ENCODE measurements around the gene CLEC2D.
"Not testable (repeated sequence)": the region's sequence is repeated elsewhere in the genome, so short reads cannot be mapped to it uniquely, and the experiment has no call there.

CLEC2D gene

DNA sequence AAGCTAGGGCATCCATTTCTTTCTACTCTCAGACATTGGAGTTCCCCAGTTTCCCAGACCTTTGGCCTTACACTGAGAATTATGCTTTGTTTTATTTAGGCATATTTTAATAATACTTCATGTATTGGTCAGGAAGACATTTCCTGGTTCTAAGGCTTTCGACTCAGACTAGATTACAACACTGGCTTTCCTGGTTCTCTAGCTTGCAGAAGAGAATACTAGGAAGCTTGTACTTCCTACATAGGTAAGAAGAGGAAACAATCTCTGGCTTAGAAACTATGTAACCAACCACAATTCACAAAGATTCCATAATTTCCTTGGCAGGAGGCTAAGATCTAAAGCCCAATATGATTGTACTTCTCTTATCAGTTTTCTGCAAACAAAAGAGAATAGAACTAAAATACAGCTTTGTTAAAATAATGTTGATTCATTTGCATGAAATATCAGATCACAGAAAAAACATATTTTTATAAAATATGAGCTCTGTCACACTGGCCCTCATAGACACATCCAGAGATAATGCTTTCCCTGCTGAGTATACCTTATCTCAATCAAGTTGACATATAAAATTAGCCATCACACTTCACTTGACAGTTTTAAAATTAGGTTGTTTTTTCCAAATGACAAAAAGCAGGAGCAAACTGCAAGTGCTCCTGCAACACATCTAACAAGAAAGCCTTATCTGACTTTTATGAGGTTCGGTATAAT is 30.5 kb downstream of the CLEC2D start:
- DNase-seq (ENCODE audit: low read depth, low spot score) = no peak

DNA sequence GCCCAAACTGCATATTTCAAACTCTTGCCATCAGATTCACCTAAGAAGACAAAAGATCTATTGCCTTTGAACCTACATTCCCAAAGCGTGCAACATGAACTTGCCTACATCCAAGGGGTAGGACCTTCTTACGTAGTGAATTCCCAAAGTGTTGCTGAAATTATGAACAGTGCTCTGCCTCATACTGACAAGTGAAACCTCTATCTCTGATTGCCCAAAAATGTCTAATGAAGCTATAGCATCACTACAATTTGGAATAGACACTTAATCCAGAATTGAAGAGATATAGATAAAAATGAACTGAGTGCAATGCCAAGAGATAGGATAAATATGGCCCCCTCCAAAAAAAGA is 31.1 kb downstream of the CLEC2D start:
- no peak for DNase-seq (ENCODE audit: low read depth, low spot score)

DNA sequence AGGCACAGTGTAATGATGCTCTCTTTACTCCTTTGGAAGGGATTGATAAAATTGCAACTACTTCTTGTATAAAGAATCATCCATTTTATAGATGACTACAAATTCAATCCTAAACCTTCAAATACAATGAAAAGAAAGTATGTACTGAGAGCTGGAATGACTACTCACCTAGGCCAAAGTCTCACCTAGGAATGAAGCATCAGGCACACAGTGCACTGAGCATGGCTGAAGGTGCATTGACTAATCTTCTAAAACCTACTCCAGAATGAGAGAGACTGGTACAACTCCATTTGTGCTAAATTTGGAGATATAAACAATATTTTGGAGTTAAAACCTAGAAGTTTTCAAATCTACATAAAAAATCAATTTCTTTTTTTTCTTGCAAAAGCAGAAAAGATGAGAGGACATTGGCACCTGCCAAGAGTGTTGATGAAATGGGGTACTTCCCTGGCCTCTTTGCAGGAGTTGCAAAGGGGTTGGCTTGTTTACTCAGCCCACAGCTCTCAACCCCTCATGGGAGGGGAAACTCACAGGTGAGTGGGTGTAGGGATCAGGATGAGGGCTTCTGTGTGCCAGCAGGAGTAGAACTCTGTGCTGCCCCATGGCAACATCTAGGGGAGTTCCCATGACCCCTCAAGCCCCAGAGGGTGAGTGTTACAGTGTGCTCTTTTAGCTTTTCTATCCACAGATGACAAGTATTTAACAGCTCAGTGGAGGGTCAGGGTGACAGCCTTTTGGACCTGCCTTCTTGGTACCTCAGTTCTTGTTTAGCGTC is 32.1 kb downstream of the CLEC2D start:
- no peak for DNase-seq (ENCODE audit: low read depth, low spot score)

DNA sequence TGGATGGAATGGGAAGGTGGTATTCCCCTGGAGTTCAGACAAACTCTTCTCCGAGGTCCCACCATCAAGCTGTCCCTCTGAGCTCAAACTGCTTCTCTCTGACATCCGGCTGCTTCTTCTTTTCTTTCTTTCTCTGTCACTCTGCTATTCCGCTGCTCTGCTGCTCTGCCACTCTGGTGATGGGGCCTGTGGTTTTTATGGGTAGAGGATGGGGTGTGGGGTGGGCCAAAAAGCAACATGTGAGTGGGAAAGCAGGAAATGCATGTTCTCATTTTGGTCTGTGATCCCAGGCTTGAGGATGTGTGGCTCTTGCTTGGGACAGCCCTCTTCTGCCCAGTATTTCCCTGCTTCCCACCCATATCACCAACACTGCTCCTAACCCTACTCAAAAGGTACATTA is 32.7 kb downstream of the CLEC2D start:
- DNase-seq (ENCODE audit: low read depth, low spot score) = no peak

DNA sequence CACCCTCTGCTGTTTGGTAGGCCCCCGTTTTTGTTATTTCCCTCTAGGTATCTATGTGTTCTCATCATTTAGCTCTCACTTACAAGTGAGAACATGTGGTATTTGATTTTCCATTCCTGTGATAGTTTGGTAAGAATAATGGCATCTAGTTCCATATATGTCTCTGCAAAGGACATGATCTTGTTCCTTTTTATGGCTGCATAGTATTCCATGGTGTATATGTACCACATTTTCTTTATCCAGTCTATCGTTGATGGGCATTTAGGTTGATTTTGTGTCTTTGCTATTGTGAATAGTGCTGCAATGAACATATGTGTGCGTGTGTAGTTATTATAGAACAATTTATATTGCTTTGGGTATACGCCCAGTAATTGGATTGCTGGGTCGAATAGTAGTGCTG is 35.0 kb downstream of the CLEC2D start:
- DNase-seq (ENCODE audit: low read depth, low spot score) = not testable (repeated sequence)

DNA sequence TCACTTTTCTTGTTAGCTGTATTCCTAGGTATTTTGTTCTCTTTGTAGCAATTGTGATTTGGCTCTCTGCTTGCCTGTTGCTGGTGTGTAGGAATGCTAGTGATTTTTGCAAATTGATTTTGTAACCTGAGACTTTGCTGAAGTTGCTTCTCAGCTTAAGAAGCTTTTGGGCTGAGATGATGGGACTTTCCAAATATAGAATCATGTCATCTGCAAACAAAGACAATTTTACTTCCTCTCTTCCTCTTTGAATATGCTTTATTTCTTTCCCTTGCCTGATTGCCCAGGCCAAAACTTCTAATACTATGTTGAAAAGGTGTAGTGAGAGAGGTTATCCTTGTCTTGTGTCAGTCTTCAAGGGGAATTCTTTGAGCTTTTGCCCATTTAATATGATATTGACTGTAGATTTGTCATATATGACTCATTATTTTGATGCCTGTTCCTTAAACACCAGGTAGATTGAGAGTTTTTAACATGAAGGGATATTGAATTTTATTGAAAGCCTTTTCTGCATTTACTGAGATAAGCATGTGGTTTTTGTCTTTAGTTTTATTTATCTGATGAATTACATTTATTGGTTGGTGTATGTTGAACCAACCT is 36.7 kb downstream of the CLEC2D start:
- no peak for DNase-seq (ENCODE audit: low read depth, low spot score)

DNA sequence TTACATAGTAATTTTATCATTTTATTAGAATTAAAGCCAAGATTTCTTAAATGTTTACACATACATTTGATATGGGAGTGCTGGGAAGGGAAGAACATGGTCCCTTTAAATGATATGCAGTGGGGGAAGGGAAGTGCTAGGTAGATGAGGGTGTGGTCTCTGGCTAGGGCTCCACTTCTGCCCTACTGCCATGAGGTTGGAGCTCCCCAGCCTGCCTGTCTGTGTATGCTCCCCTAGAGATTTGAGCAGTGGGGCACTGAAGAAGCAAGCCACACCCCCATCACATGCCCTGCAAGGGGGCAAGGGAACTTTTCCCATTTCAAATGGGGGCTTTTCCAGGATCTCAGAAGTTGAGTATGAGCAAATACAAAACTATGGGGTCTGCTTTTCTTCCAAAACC is 37.8 kb downstream of the CLEC2D start:
- no peak for DNase-seq (ENCODE audit: low read depth, low spot score)

DNA sequence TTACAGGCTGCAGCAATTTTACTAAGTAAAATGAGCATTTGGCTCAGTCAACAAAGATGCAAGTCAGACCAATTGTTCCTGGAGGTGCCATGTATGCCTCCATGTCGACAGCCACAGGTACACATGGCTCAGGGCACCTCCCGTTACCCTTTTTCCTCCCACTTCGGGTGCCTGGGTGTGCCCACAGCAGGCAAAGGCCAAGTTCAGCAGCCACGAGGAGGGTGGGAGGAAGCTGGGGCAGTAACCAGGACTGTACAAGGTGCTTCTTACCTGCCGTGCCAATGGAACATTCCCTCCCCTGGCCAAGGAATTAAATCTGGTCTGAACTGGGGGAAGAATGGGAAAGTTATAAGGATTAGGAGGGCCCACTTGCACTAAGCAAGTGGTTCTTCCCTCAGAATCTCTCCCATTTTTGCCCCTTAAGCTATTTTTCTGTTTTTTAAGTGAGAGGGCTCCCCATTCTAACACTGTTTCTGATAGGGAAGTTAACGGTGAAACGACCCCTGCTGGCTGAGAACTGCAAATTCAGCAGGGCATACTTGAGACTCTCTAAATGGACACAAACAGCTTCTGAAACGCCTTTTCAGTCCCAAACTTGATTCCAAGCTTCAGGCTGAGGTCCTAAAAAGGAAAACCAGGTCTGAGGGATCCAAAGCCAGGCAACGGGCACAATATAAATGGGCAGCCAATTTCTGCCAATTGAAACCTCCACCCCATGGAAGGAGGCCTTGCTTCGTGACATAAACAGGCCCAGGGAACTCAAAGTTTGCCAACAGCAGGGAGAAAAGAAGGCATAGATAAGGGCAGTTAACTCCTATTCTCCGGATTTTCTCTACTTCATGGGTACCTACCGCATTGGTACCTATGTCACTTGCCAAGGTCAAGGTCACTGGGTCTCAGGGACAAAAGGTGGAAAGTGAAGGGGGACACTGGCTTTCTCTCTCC is 38.6 kb downstream of the CLEC2D start:
- DNase-seq (ENCODE audit: low read depth, low spot score) = peak; percentile 42

DNA sequence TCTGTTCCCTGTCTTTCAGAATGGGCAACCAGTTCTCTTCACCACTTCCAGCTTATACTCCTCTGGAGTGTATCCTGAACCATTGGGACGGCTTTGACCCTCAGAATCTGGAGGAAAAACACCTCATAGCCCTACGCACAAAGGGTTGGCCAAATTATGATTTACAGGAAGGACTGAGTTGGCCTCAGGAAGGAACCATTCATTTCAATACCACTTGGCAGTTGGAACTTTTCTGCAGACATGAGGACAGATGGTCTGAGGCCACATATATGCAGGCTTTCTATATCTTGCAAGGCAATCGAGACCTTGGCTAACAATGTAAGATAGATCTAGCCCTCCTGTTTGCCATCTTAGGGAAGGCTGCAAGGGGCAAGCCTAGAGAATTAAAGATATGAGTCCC is 39.3 kb downstream of the CLEC2D start:
- DNase-seq (ENCODE audit: low read depth, low spot score) = no peak

DNA sequence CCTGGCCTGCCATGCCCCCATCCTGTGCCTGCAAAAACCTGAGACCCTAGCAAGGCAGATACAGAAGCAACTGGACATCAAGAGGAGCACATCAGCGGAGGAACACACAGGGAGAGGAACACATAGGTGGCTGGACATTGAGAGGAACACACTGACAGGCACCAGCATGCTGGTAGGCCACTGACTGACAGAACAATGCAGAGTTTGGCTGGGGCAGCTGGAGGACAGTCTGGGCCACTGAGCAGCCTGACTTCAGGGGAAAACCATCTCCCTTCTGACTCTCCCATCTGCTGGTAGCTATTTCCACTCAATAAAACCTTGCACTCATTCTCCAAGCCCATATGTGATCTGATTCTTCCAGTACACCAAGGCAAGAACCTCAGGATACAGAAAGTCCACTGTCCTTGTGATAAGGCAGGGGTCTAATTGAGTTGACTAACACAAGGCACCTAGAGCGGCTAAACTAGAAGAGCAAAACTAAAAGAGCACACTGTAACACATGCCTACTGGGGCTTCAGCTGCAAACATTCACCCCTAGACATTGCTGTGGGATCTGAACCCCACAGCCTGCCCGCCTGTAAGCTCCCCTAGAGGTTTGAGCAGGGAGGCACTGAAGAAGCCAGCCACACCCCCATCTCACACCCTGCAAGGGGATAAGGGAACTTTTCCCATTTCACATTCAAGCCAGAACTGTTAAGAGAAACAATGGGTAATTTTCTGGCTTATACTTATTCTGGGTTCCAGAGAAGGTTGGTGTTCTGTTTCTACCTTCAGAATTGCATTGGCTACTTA is 41.3 kb downstream of the CLEC2D start:
- no peak for DNase-seq (ENCODE audit: low read depth, low spot score)

DNA sequence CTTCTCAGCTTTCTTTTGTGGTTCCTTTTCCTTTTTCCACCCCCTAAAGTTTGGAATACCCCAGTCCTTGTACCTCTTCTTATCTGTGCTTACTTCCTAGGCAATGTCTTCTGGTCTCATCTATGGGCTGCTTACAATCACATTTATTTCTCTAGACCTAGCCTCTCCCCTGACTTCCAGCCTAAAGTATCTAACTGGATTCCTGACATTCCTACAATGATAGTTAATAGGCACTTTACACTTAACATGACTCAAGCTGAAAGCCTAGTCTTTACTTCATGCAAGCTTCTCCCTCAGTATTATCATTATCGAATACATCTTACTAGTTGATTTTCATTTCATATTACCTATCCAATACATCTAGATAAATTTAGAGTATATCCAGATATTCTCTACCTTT is 42.2 kb downstream of the CLEC2D start:
- no peak for DNase-seq (ENCODE audit: low read depth, low spot score)

DNA sequence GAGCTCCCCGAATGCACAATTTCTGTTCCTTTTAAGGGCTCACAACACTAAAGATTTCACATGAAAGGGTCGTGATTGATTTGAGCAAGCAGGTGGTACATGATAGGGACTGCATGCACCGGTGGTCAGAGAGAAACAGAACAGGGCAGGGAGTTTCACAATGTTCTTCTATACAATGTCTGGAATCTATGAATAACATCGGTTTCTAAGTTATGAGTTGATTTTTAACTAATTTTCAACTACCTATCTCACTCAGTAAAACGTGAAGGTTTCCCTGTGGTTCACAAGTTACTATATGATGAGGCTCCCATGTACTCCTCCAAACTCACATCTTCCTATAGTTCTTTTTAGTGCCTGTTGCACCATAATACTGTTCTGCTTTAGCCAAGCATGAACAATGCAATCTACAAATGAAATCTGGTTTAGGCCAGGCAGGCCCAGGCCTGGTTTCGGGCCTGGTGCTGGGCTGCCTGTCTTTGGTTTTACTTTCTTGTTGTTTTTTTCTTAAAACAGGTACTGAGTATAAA is 43.6 kb downstream of the CLEC2D start:
- DNase-seq (ENCODE audit: low read depth, low spot score) = not testable (repeated sequence)

DNA sequence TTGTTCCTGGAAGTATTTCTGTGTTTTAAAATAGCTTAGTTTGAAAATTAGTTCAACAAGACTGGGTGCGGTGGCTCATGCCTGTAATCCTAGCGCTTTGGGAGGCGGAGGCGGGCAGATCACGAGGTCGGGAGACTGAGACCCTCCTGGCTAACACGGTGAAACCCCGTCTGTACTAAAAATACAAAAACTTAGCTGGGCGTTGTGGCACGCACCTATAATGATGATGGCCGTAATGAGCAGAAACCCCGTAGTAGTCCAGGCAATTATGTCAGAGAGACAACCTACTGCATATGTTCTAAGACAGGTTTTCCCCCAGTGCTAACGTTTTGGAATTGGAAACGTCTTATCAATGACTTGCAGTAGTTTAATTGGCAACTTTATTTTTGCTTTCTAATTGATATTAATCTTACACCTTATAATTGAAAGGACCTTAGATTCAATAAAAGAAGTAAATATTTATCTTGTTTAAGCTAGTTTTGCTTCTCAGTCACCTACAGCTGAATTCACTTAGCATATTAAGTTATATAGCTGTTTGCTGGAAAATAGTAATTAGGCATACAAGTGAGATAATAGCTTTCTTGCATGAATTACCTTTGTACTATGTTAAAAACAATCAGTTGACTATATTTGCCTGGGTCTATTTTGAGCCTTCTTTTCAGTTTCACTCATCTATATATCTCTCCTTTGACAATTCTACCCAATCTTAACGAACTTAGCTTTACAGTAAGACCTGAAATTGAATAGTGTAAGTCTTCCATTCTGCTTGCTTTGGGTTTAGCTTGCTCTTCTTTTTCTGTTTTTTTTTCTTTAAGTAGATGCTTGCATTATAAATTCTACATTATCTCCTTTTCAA is 47.8 kb downstream of the CLEC2D start:
- DNase-seq (ENCODE audit: low read depth, low spot score) = no peak

DNA sequence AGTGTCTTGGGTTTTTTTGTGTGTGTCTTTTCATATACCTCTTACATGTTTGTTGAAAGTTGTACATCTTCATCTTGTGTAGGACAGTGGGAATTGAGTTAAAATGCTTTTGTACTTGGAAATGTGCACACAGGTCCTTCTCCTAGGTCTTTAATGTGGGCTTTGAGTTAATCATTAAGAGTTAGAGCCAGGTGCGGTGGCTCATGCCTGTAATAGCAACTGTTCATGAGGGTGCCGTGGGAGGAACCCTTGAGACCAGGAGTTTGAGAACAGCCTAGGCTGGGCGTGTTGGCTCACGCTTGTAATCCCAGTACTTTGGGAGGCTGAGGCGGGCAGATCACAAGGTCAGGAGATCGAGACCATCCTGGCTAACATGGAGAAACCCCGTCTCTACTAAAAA is 49.5 kb downstream of the CLEC2D start:
- no peak for DNase-seq (ENCODE audit: low read depth, low spot score)

DNA sequence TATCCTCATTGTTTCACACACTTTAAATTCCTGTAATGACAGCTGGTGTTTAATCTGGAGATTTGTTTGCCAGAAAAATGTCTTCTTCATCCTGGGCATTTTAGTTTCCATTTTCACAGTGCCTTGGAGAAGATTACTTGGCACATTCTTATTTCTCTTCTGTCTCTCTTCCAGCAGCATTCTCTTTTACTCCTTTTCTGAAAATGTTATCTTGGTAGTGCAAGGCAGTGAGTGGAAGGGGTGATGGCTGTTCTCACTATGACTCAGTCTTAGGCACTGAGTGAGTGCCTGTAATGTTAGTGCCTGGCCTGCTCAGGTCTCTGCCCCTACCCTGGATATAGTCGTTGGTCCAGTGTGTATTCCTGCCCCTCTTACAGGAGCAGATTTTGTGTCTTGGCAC is 50.3 kb downstream of the CLEC2D start:
- no peak for DNase-seq (ENCODE audit: low read depth, low spot score)

DNA sequence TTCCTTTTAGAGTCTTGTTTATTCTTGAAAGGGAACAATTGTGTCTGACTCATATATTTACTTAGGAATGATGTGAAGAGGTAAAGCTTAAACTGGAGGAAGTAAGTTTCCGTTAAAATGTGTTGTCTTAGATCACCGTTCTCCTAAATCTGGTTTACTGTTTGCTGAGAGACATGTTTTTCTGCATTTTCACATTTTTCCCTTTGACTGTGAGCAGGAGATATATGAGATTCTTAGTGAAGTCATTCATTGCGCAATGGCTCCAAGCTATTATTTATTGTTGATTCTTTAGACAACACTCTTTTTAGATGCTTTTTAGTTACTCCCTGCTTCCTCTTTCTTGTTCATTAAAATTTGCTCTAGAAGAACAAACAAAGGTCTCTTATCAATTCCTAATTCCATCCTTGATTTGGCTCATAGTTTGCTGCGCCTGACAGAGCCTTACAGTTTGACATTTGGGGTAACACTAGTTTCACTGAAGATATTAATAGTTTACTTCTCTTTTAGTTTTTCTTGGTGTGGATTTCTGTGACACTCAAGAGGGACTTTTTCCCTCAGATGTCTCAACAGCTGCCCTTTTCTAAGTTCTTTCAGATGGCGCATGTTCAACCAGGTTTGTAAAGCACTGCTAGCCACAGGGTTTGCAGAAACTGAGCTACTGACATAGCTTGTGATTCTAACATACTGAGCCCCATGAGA is 52.0 kb downstream of the CLEC2D start:
- DNase-seq (ENCODE audit: low read depth, low spot score) = no peak

DNA sequence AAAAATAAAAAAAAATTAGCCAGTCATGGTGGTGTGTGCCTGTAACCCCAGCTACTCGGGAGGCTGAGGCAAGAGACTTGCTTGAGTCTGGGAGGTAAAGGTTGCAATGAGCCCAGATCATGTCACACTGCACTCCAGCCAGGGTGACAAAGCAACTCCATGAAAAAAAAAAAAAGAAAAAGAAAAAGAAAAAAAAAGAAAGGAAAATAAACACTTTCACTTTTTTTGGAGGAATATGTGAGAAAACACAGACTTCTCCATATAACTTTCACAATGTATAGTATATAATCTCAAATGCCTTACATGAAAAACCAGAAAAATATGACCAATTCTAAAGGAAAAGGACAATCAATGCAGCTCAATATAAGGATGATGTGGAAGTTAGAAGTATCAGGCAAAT is 54.5 kb downstream of the CLEC2D start:
- DNase-seq (ENCODE audit: low read depth, low spot score) = no peak

DNA sequence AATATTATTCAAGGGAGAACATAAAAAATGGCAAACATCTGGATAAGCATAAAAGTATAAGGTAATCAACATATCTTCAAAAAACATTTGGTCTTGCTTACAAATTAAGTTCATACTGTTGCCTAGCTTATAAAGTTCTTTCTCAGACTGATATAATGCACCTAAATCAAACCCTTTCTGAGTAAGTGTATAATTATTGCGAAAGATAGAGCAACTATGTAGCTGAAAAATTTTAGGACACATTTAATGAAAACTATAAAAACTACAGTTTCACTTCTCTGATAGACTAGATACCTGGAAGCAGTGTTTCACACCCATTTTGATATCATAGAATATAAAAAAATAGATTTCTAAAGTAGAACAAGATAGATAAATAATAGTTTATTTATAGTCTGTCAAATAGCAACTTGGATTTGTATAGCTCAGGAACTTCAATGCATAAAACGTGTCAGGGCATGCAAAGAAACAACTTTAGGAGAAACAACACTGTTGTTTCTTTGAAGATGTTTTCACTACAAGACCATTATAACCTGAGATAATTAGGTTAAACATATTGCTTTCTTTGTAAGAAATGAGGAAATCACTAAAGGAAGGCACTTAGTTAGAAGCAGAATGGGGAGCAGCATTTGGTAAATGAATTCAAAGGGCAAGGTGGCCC is 55.8 kb downstream of the CLEC2D start:
- DNase-seq (ENCODE audit: low read depth, low spot score) = no peak

DNA sequence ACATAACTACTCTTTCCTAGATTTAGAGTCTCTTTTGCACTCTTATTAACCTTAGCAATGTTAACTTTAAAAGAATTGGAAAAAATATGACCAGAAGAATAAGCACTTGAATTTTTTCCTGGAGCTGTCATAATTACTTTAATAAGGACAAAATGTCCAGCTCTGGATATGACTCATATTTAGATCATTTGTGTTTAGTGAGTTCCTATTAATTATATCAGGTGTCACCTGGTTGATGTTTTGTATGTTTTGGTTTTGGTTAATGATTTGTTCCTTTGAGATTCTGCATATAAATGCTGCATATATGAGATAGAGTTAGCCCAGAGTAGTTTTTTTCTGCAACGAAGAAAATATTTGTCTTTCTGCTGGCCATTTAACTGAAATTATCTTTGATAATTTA is 58.3 kb downstream of the CLEC2D start:
- DNase-seq (ENCODE audit: low read depth, low spot score) = no peak

Measured in activated CD4-positive, CD25-positive, alpha-beta regulatory T cell treated with anti-CD3 and anti-CD28 coated beads, Interleukin-2, amount 50 U/mL, for 16 hours (primary cell).